H9 (cell line): ENCODE results near the gene ZNF771. TPM values are rescaled to one million over a fixed set of nuclear protein-coding genes. Genes with fewer than 3 reads are reported as not detected.

Source experiments
- DNase-seq: peaks from one replicate; pipeline ENCODE4 v3.0.0-alpha.2; 2017
- H2AFZ ChIP-seq: one replicate; pipeline ENCODE4 v1.6.1; 2013; ENCODE audit warnings: mild to moderate bottlenecking, low read length, control low read depth, moderate library complexity
- H2AK5ac ChIP-seq: 2 replicates; pipeline ENCODE4 v1.6.1; 2013; ENCODE audit warnings: low read length, control low read depth, mixed read lengths; ENCODE audit not compliant: insufficient read length
- H2BK120ac ChIP-seq: one replicate; pipeline ENCODE4 v1.6.1; 2013; ENCODE audit warnings: low read depth, mild to moderate bottlenecking, low read length, control low read depth, inconsistent platforms; ENCODE audit not compliant: poor library complexity, severe bottlenecking
- H2BK12ac ChIP-seq: 2 replicates; pipeline ENCODE4 v1.6.1; 2013; ENCODE audit warnings: low read length, control low read depth, mixed read lengths, low read depth; ENCODE audit not compliant: insufficient read length
- H2BK15ac ChIP-seq: 2 replicates; pipeline ENCODE4 v1.6.1; 2013; ENCODE audit warnings: low read depth, low read length, control low read depth
- H2BK20ac ChIP-seq: one replicate; pipeline ENCODE4 v1.6.1; 2013; ENCODE audit warnings: low read depth, mild to moderate bottlenecking, low read length, control low read depth, inconsistent platforms; ENCODE audit not compliant: poor library complexity, severe bottlenecking
- H2BK5ac ChIP-seq: 2 replicates; pipeline ENCODE4 v1.6.1; 2013; ENCODE audit warnings: low read length, control low read depth, mixed read lengths; ENCODE audit not compliant: insufficient read length
- H3K14ac ChIP-seq: 2 replicates; pipeline ENCODE4 v1.6.1; 2013; ENCODE audit warnings: low read length, control low read depth; ENCODE audit not compliant: insufficient read depth
- H3K18ac ChIP-seq: 2 replicates; pipeline ENCODE4 v1.6.1; 2013; ENCODE audit warnings: low read depth, mild to moderate bottlenecking, mixed read lengths, low read length, control low read depth; ENCODE audit not compliant: insufficient read length
- H3K23ac ChIP-seq: 2 replicates; pipeline ENCODE4 v1.6.1; 2013; ENCODE audit warnings: low read length, control low read depth, mixed read lengths, low read depth; ENCODE audit not compliant: insufficient read length
- H3K23me2 ChIP-seq: 2 replicates; pipeline ENCODE4 v1.6.1; 2013; ENCODE audit warnings: low read depth, mild to moderate bottlenecking, mixed read lengths, low read length, control low read depth; ENCODE audit not compliant: insufficient read length, poor library complexity, severe bottlenecking
- H3K27ac ChIP-seq: 2 replicates; pipeline ENCODE4 v1.5.1; 2013; ENCODE audit warnings: low read length, control low read depth, mixed read lengths, low read depth; ENCODE audit not compliant: insufficient read length
- H3K27me3 ChIP-seq: 2 replicates; pipeline ENCODE4 v1.6.1; 2013; ENCODE audit warnings: low read length, control low read depth, inconsistent platforms; ENCODE audit not compliant: insufficient read depth
- H3K4ac ChIP-seq: 2 replicates; pipeline ENCODE4 v1.6.1; 2013; ENCODE audit warnings: low read depth, mild to moderate bottlenecking, control low read depth, inconsistent platforms, low read length, moderate library complexity
- H3K4me1 ChIP-seq: 2 replicates; pipeline ENCODE4 v1.6.1; 2013; ENCODE audit warnings: low read length, control low read depth, inconsistent platforms; ENCODE audit not compliant: insufficient read depth
- H3K4me2 ChIP-seq: 2 replicates; pipeline ENCODE4 v1.6.1; 2013; ENCODE audit warnings: low read length, control low read depth, mixed read lengths; ENCODE audit not compliant: insufficient read length, insufficient read depth
- H3K56ac ChIP-seq: 2 replicates; pipeline ENCODE4 v1.6.1; 2013; ENCODE audit warnings: low read depth, mild to moderate bottlenecking, mixed read lengths, low read length, control low read depth; ENCODE audit not compliant: insufficient read length
- H3K79me1 ChIP-seq: 2 replicates; pipeline ENCODE4 v1.6.1; 2013; ENCODE audit warnings: low read depth, mild to moderate bottlenecking, moderate library complexity, low read length, control low read depth, inconsistent platforms; ENCODE audit not compliant: insufficient read depth, poor library complexity, severe bottlenecking
- H3K79me2 ChIP-seq: 2 replicates; pipeline ENCODE4 v1.6.1; 2013; ENCODE audit warnings: low read length, control low read depth, inconsistent platforms; ENCODE audit not compliant: insufficient read depth
- H3K9ac ChIP-seq: 2 replicates; pipeline ENCODE4 v1.6.1; 2013; ENCODE audit warnings: low read length, control low read depth, mixed read lengths; ENCODE audit not compliant: insufficient read length; ENCODE audit errors: extremely low read depth
- H3K9me3 ChIP-seq: one replicate; pipeline ENCODE4 v1.6.1; 2013; ENCODE audit warnings: low read depth, low read length, inconsistent platforms; ENCODE audit not compliant: control insufficient read depth
- H3T11ph ChIP-seq: one replicate; pipeline ENCODE4 v1.6.1; 2013; ENCODE audit warnings: mild to moderate bottlenecking, low read length, control low read depth, inconsistent platforms
- H4K20me1 ChIP-seq: one replicate; pipeline ENCODE4 v1.6.1; 2013; ENCODE audit not compliant: control insufficient read depth, insufficient read length, insufficient read depth
- H4K5ac ChIP-seq: 2 replicates; pipeline ENCODE4 v1.6.1; 2013; ENCODE audit warnings: low read depth, mild to moderate bottlenecking, mixed read lengths, low read length, control low read depth; ENCODE audit not compliant: insufficient read length
- H4K8ac ChIP-seq: replicated peaks from 2 replicates; pipeline ENCODE4 v1.6.1; 2013; ENCODE audit warnings: low read length, control low read depth, mixed read lengths, low read depth; ENCODE audit not compliant: insufficient read length
- H4K91ac ChIP-seq: 2 replicates; pipeline ENCODE4 v1.6.1; 2013; ENCODE audit warnings: low read depth, mild to moderate bottlenecking, moderate library complexity, mixed read lengths, low read length, control low read depth; ENCODE audit not compliant: insufficient read length
- H3K27ac Mint-ChIP-seq, 3 experiments: 2 replicates in 2 of 3; 3 replicates in 1 of 3; pipeline ENCODE4 v1.8.0; 2020 to 2021; ENCODE audit warnings: mixed read lengths in 3 of 3, mild to moderate bottlenecking in 1 of 3, moderate library complexity in 1 of 3
- H3K27me3 Mint-ChIP-seq: 2 replicates; pipeline ENCODE4 v1.8.0; 2021; ENCODE audit warnings: low read depth, mild to moderate bottlenecking, moderate library complexity, mixed read lengths
- H3K36me3 Mint-ChIP-seq, 3 experiments: 2 replicates in 2 of 3; 3 replicates in 1 of 3; pipeline ENCODE4 v1.8.0; 2020 to 2021; ENCODE audit warnings: low read depth in 3 of 3, mixed read lengths in 3 of 3; ENCODE audit not compliant: insufficient read depth in 1 of 3
- H3K4me1 Mint-ChIP-seq, 2 experiments: 2 replicates each; pipeline ENCODE4 v1.8.0; 2020; ENCODE audit warnings: mixed read lengths in 2 of 2
- H3K4me3 Mint-ChIP-seq, 2 experiments: 2 replicates in 1 of 2; 3 replicates in 1 of 2; pipeline ENCODE4 v1.8.0; 2020 to 2021; ENCODE audit warnings: mild to moderate bottlenecking in 2 of 2, mixed read lengths in 2 of 2, moderate library complexity in 1 of 2
- H3K9me3 Mint-ChIP-seq, 2 experiments: 2 replicates in 1 of 2; 3 replicates in 1 of 2; pipeline ENCODE4 v1.8.0; 2020; ENCODE audit warnings: mild to moderate bottlenecking in 2 of 2, mixed read lengths in 2 of 2, moderate library complexity in 1 of 2
- WGBS: extraction: QIAGEN DNeasy Blood & Tissue Kit; methylation state at CpG from one replicate; pipeline ENCODE4 v1.1.7; 2013; ENCODE audit warnings: missing lambda C conversion rate, low lambda C conversion rate, mixed read lengths; ENCODE audit not compliant: insufficient read length; ENCODE audit errors: extremely low coverage; 5-methylcytosine and 5-hydroxymethylcytosine counted together
- total RNA-seq: library from RNA; stranded (reverse); gene quantifications from 2 replicates; pipeline ENCODE4 v1.2.1, GENCODE V29; 2021
- TF ChIP-seq, protein P1 (sequence below): fragments of 200-600 bp; sonication (generic); conservative IDR thresholded peaks from 3 replicates; pipeline ENCODE4 v1.8.0; 2021; ENCODE audit warnings: antibody characterized with exemption, mild to moderate bottlenecking

ZNF771 gene
- total RNA-seq, 1 experiment from 2014 or later = 10.5 TPM

- H4K20me1 ChIP-seq = no peaks in the 10 kb centered on the region
- H3K56ac ChIP-seq = no peak overlapping the region
- peaks cover 2 to 9% (median 9%) of the 10 kb centered on the region in 3 experiments for H3K36me3 Mint-ChIP-seq
- no peak overlapping the region for H2BK120ac ChIP-seq
- H4K8ac ChIP-seq = no peak overlapping the region
- no peak overlapping the region for H2BK5ac ChIP-seq
- H3K79me2 ChIP-seq = no peaks in the 10 kb centered on the region
- no peak overlapping the region for H3K23ac ChIP-seq
- H3K4ac ChIP-seq = no peak overlapping the region
- H2BK20ac ChIP-seq = no peak overlapping the region
- no peak overlapping the region for H3K4me2 ChIP-seq
- H3K4me1 Mint-ChIP-seq = peaks cover 4 to 6% of the 10 kb centered on the region in 2 experiments
- no CpG with 5 or more reads among the region's 5 CpGs for WGBS
- no peak overlapping the region for H3K9ac ChIP-seq
- no peaks in the 10 kb centered on the region for H3K27me3 ChIP-seq
- no peak overlapping the region for H3T11ph ChIP-seq
- H2BK15ac ChIP-seq = no peak overlapping the region
- H2AK5ac ChIP-seq = no peak overlapping the region
- no peak overlapping the region for H2BK12ac ChIP-seq
- TF ChIP-seq, protein P1, sequence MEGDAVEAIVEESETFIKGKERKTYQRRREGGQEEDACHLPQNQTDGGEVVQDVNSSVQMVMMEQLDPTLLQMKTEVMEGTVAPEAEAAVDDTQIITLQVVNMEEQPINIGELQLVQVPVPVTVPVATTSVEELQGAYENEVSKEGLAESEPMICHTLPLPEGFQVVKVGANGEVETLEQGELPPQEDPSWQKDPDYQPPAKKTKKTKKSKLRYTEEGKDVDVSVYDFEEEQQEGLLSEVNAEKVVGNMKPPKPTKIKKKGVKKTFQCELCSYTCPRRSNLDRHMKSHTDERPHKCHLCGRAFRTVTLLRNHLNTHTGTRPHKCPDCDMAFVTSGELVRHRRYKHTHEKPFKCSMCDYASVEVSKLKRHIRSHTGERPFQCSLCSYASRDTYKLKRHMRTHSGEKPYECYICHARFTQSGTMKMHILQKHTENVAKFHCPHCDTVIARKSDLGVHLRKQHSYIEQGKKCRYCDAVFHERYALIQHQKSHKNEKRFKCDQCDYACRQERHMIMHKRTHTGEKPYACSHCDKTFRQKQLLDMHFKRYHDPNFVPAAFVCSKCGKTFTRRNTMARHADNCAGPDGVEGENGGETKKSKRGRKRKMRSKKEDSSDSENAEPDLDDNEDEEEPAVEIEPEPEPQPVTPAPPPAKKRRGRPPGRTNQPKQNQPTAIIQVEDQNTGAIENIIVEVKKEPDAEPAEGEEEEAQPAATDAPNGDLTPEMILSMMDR = no peak
- no peak overlapping the region for H2AFZ ChIP-seq
- no peak overlapping the region for H3K27ac ChIP-seq
- H3K9me3 Mint-ChIP-seq = no peaks in the 10 kb centered on the region; a peak in 3 of 5 replicates
- H3K4me1 ChIP-seq = no peaks in the 10 kb centered on the region
- no peak for DNase-seq
- H3K4me3 Mint-ChIP-seq = no peak overlapping the region; a peak in 1 of 5 replicates
- no peaks in the 10 kb centered on the region for H3K23me2 ChIP-seq
- no peak overlapping the region for H3K27ac Mint-ChIP-seq
- H4K5ac ChIP-seq = no peak overlapping the region
- H3K18ac ChIP-seq = no peak overlapping the region
- H3K9me3 ChIP-seq = no peaks in the 10 kb centered on the region
- peaks cover 26% of the 10 kb centered on the region for H3K27me3 Mint-ChIP-seq
- no peaks in the 10 kb centered on the region for H3K79me1 ChIP-seq
- no peak overlapping the region for H4K91ac ChIP-seq
- no peak overlapping the region for H3K14ac ChIP-seq
Measured at GRCh38 chr16:30438835-30439234, 31.4 kb downstream of the ZNF771 start.
